KMS-11 (cell line): ENCODE data around the gene PODNL1.
"Not testable (repeated sequence)": the region's sequence is repeated elsewhere in the genome, so short reads cannot be mapped to it uniquely, and the experiment has no call there.

Experiments
- H2AFZ ChIP-seq: fragments of 200-600 bp; sonication (generic); 2 replicates; pipeline ENCODE4 v1.6.1; 2016; ENCODE audit warnings: antibody characterized with exemption, mixed run types, low read depth
- H3K27ac ChIP-seq: fragments of 200-600 bp; sonication (generic); 2 replicates; pipeline ENCODE4 v1.6.1; 2016; ENCODE audit warnings: mild to moderate bottlenecking, mixed run types
- H3K27me3 ChIP-seq: fragments of 200-600 bp; sonication (generic); 2 replicates; pipeline ENCODE4 v1.6.1; 2017; ENCODE audit warnings: mild to moderate bottlenecking, low read depth, mixed run types, moderate library complexity; ENCODE audit not compliant: insufficient read depth
- H3K36me3 ChIP-seq: fragments of 200-600 bp; sonication (generic); 2 replicates; pipeline ENCODE4 v1.6.1; 2017; ENCODE audit warnings: mild to moderate bottlenecking, mixed run types; ENCODE audit not compliant: insufficient read depth
- H3K4me1 ChIP-seq: fragments of 200-600 bp; sonication (generic); 2 replicates; pipeline ENCODE4 v1.6.1; 2016; ENCODE audit warnings: mild to moderate bottlenecking, low read depth, mixed run types; ENCODE audit not compliant: poor library complexity, severe bottlenecking
- H3K4me2 ChIP-seq: fragments of 200-600 bp; sonication (generic); 2 replicates; pipeline ENCODE4 v1.7.0; 2016; ENCODE audit warnings: mild to moderate bottlenecking, mixed run types
- H3K4me3 ChIP-seq: fragments of 200-600 bp; sonication (generic); IDR thresholded peaks from 2 replicates; pipeline ENCODE4 v1.6.1; 2017; ENCODE audit warnings: low read depth, low read length, mixed read lengths; ENCODE audit not compliant: insufficient read depth
- H3K79me2 ChIP-seq: fragments of 200-600 bp; sonication (generic); 2 replicates; pipeline ENCODE4 v1.6.1; 2016; ENCODE audit warnings: low read depth, mixed run types; ENCODE audit not compliant: insufficient read depth
- H3K9ac ChIP-seq: fragments of 200-600 bp; sonication (generic); 2 replicates; pipeline ENCODE4 v1.6.1; 2016; ENCODE audit warnings: mild to moderate bottlenecking, mixed run types
- H4K20me1 ChIP-seq: fragments of 200-600 bp; sonication (generic); 2 replicates; pipeline ENCODE4 v1.6.1; 2016; ENCODE audit warnings: mild to moderate bottlenecking, mixed run types; ENCODE audit not compliant: insufficient read depth
- CTCF ChIP-seq: fragments of 200-600 bp; sonication (generic); conservative IDR thresholded peaks from 2 replicates; pipeline ENCODE4 v1.6.1; 2017; ENCODE audit warnings: low read depth, mild to moderate bottlenecking, antibody characterized with exemption, low read length, moderate library complexity, mixed read lengths

PODNL1 gene

DNA sequence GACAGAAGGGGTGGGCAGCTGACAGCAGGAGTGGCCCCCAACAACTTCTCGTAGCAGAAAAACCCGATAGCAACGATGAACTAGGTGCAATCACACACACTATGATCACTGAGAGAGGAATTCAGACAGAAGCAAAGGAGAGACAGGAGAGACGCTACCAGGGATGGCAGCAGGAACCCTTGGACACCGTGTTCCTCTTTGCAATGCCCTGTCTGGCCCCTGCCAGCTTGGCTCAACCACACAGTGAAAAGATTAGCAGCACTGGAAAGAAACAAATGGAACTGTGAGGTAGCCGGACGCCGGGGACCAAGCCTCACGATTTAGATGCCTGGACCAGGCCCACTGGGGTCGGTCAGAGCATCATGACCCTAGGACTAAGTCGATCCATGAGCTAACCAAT, 37.7 kb upstream of the PODNL1 start:
- Histone ChIP-seq H3K27me3 (no peaks in the 10 kb centered on the region), H3K4me2 (no peak overlapping the region), H2AFZ (no peak overlapping the region), H3K9ac (no peak overlapping the region), H3K4me1 (no peaks in the 10 kb centered on the region), H3K36me3 (no peaks in the 10 kb centered on the region), H3K4me3 (no peak overlapping the region), H3K27ac (no peak overlapping the region), H3K79me2 (no peaks in the 10 kb centered on the region), H4K20me1 (no peaks in the 10 kb centered on the region)
- TF ChIP-seq CTCF = no peak

DNA sequence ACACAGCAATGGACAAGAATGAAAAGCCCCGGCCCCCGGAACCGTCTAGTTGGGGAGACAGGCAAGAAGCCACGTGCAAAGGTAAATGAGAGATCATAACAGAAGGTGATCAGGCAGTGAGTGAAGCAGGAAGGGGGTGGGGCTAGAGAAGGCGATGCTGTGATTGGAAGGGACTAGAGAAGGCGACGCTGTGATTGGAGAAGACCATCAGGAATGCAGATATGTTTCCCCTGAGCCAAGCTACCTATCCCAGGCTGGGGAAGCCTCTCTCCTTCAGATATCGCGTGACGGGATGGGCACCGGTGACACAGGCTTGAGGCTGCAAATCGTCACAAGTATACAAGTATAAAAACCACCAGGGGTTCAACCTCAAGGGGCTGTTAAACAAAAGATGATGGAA, 35.9 kb upstream of the PODNL1 start:
- Histone ChIP-seq H3K36me3 (no peaks in the 10 kb centered on the region), H3K9ac (no peak overlapping the region), H4K20me1 (no peaks in the 10 kb centered on the region), H3K27me3 (no peaks in the 10 kb centered on the region), H3K4me3 (no peak overlapping the region), H3K4me2 (no peak overlapping the region), H3K79me2 (no peaks in the 10 kb centered on the region), H3K27ac (no peak overlapping the region), H2AFZ (no peak overlapping the region), H3K4me1 (no peaks in the 10 kb centered on the region)
- no peak for TF ChIP-seq CTCF

- not testable (repeated sequence) for H3K4me3 ChIP-seq, H3K27me3 ChIP-seq, H3K36me3 ChIP-seq, H3K4me1 ChIP-seq, H4K20me1 ChIP-seq, H3K27ac ChIP-seq, H2AFZ ChIP-seq, H3K4me2 ChIP-seq, H3K79me2 ChIP-seq, H3K9ac ChIP-seq
These were observed 35.3 kb upstream of the PODNL1 start for GRCh38 chr19:13973479-13973878.

DNA sequence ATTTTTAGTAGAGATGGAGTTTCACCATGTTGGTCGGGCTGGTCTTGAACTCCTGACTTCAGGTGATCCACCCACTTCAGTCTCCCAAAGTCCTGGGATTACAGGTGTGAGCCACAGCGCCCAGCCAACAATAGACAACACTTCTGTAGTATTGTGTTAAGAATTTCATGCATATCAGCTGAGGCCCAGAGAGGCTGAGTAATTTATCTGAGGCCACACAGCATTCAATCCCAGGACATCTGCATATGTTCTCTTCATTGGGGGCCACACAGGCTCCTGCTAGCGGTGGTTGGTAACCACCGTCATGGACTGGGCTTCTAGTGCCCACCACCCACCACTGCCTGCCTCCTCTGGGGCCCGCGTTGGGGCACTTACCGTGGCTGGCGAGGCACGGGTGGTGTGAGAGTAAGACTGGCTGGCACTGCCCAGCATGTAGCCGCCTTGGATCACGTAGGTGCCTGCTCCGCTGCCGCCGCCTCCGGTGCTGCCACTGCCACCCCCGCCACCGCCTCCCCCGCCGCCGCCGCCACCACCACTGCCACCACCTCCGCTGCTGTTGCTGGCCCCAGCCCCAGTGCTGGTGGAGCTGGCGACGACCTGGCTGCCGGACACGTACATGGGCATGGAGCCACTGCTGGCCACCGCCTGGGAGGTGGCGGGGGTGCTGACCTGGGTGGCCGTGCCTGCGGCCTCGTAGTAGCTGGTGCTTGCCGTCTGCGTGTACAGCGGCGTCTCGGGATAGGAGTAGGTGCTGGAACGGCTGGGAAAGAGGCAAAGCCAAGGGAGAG, 34.3 kb upstream of the PODNL1 start:
- TF ChIP-seq CTCF = no peak
- Histone ChIP-seq H3K4me2 (no peak overlapping the region), H3K4me3 (no peak overlapping the region), H2AFZ (no peak overlapping the region), H3K36me3 (no peaks in the 10 kb centered on the region), H3K4me1 (no peaks in the 10 kb centered on the region), H3K9ac (no peak overlapping the region), H4K20me1 (no peaks in the 10 kb centered on the region), H3K79me2 (no peaks in the 10 kb centered on the region), H3K27me3 (no peaks in the 10 kb centered on the region), H3K27ac (no peak overlapping the region)

DNA sequence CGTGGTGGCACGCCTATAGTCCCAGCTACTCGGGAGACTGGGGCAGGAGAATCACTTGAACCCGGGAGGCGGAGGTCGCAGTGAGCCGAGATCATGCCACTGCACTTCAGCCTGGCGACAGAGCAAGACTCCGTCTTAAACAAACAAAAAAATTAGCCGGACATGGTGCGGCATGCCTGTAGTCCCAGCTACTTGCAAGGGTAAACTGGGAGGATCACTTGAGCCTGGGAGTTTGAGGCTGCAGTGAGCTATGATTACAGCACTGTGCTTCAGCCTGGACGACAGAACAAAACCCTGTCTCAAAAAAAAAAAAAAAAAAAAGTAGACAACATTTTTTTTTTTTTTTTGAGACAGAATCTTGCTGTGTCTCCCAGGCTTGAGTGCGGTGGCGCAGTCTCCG, 33.7 kb upstream of the PODNL1 start:
- not testable (repeated sequence) for H3K4me2 ChIP-seq, H3K27ac ChIP-seq, H4K20me1 ChIP-seq, H3K27me3 ChIP-seq, H3K9ac ChIP-seq, H3K79me2 ChIP-seq, H3K4me3 ChIP-seq, H2AFZ ChIP-seq, H3K4me1 ChIP-seq, H3K36me3 ChIP-seq
